ENCODE measurements around the gene KRTAP10-12. TPM values are rescaled to one million over a fixed set of nuclear protein-coding genes. Genes with fewer than 3 reads are reported as not detected.

Gene KRTAP10-12
- total and polyA plus RNA-seq, 2 of the 4 experiments (the other 2 are of a cell fraction): not detected

DNA sequence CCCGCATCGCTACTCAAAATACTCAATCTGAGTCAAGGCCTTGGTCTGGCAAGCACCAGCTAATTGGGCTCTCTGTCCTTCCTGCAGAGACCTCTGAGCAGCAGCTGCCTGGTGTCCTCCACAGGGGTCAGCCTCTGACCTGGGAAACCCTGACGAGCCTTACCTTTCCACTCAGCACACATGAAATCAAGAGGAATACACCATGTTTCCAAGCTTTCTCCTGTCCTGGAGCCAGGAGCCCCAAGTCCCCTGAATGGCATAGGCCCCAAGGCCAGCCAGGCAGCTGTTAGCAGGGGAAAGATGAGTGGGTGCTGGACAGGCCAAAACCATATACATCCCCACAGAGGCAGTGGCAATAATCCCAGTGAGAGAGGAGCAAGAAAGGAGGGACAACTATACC lies 41.6 kb downstream of the KRTAP10-12 start:
- H3K9me1 ChIP-seq (ENCODE audit: insufficient read depth, low read length): no peaks in the 10 kb centered on the region
- H3K27me3 ChIP-seq (ENCODE audit: control insufficient read depth, insufficient read depth, low read length): peaks cover 4% of the 10 kb centered on the region
- H2BK15ac ChIP-seq (ENCODE audit: low read depth, low read length): no peak overlapping the region
- no peaks in the 10 kb centered on the region for H3K4me1 ChIP-seq (ENCODE audit: control insufficient read depth, insufficient read depth, low read length)
- TF ChIP-seq RFX5 (IDR thresholded peaks at IDR 0.05; ENCODE audit: low read depth, low read length) (no peak), MXI1 (IDR thresholded peaks at IDR 0.05; ENCODE audit: borderline replicate concordance, low read depth, low read length) (no peak), RAD21 (IDR thresholded peaks at IDR 0.05; ENCODE audit: low read length) (no peak), MAZ (IDR thresholded peaks at IDR 0.05; ENCODE audit: borderline replicate concordance, low read depth, low read length) (no peak), POLR2A (IDR thresholded peaks at IDR 0.05; ENCODE audit: low read depth, low read length) (no peak), NFE2L2 (IDR thresholded peaks at IDR 0.05; ENCODE audit: low read depth, low read length) (no peak), SMC3 (IDR thresholded peaks at IDR 0.05; ENCODE audit: low read depth, low read length) (no peak), MAFK (IDR thresholded peaks at IDR 0.05; ENCODE audit: low read depth, low read length) (no peak), BHLHE40 (IDR thresholded peaks at IDR 0.05; ENCODE audit: low read depth, low read length) (no peak), CEBPB (IDR thresholded peaks at IDR 0.05; ENCODE audit: low read depth, low read length) (no peak), CHD1 (IDR thresholded peaks at IDR 0.05; ENCODE audit: low read depth, low read length) (no peak), RCOR1 (IDR thresholded peaks at IDR 0.05; ENCODE audit: insufficient replicate concordance, low read length) (no peak), FOS (IDR thresholded peaks at IDR 0.05; ENCODE audit: low read depth, low read length) (no peak)
- TF ChIP-seq, protein P1, sequence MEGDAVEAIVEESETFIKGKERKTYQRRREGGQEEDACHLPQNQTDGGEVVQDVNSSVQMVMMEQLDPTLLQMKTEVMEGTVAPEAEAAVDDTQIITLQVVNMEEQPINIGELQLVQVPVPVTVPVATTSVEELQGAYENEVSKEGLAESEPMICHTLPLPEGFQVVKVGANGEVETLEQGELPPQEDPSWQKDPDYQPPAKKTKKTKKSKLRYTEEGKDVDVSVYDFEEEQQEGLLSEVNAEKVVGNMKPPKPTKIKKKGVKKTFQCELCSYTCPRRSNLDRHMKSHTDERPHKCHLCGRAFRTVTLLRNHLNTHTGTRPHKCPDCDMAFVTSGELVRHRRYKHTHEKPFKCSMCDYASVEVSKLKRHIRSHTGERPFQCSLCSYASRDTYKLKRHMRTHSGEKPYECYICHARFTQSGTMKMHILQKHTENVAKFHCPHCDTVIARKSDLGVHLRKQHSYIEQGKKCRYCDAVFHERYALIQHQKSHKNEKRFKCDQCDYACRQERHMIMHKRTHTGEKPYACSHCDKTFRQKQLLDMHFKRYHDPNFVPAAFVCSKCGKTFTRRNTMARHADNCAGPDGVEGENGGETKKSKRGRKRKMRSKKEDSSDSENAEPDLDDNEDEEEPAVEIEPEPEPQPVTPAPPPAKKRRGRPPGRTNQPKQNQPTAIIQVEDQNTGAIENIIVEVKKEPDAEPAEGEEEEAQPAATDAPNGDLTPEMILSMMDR (conservative IDR thresholded peaks at IDR 0.05; ENCODE audit: low read depth, low read length): no peak
- TF ChIP-seq, protein P2, sequence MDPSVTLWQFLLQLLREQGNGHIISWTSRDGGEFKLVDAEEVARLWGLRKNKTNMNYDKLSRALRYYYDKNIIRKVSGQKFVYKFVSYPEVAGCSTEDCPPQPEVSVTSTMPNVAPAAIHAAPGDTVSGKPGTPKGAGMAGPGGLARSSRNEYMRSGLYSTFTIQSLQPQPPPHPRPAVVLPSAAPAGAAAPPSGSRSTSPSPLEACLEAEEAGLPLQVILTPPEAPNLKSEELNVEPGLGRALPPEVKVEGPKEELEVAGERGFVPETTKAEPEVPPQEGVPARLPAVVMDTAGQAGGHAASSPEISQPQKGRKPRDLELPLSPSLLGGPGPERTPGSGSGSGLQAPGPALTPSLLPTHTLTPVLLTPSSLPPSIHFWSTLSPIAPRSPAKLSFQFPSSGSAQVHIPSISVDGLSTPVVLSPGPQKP (IDR thresholded peaks at IDR 0.05; ENCODE audit: borderline replicate concordance, low read depth, low read length): no peak
- TF ChIP-seq, protein P3, sequence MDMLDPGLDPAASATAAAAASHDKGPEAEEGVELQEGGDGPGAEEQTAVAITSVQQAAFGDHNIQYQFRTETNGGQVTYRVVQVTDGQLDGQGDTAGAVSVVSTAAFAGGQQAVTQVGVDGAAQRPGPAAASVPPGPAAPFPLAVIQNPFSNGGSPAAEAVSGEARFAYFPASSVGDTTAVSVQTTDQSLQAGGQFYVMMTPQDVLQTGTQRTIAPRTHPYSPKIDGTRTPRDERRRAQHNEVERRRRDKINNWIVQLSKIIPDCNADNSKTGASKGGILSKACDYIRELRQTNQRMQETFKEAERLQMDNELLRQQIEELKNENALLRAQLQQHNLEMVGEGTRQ (IDR thresholded peaks at IDR 0.05; ENCODE audit: low read depth, low read length): no peak
- no peak overlapping the region for H3K4me3 ChIP-seq (ENCODE audit: insufficient read depth, low read depth, low read length)
- in situ Hi-C loops (cut with MboI; ENCODE audit: low sequenced_read_pairs): no loop called here
- dilution Hi-C loops (cut with HindIII; ENCODE audit: low sequenced_read_pairs, unreplicated experiment): no loop called here
- H2AFZ ChIP-seq (replicated peaks; ENCODE audit: low read length, poor library complexity): no peak overlapping the region
- H3K18ac ChIP-seq (ENCODE audit: low read depth, low read length): no peak overlapping the region
- H3K36me3 ChIP-seq (ENCODE audit: control insufficient read depth, insufficient read depth, low read length): no peaks in the 10 kb centered on the region
- H2AK9ac ChIP-seq (replicated peaks; ENCODE audit: low read depth, low read length, poor library complexity): no peak overlapping the region
- H4K8ac ChIP-seq (ENCODE audit: low read depth in 2 of 2, low read length in 2 of 2): no peak overlapping the region
- 80% methylated on average over 1 of the region's 3 CpGs; no CpG with 5 or more reads in 1 of the 2 experiments for WGBS, 2 experiments (ENCODE audit: extremely low coverage in 2 of 2, insufficient read length in 1 of 2)
- H4K20me1 ChIP-seq (ENCODE audit: insufficient read depth, low read length): no peaks in the 10 kb centered on the region
- H4K91ac ChIP-seq (ENCODE audit: insufficient read depth, low read depth, low read length): no peak overlapping the region
- DNase-seq: no peak
- CTCF ChIA-PET: no interaction called here
- H2AK5ac ChIP-seq (ENCODE audit: low read depth, low read length): no peak overlapping the region
- H3K9me3 ChIP-seq (ENCODE audit: control insufficient read depth, insufficient read depth, low read length): peaks cover 40% of the 10 kb centered on the region
- H3K9ac ChIP-seq (ENCODE audit: low read depth, low read length): no peak overlapping the region
- no peak overlapping the region for H2BK5ac ChIP-seq (ENCODE audit: low read depth, low read length, poor library complexity, severe bottlenecking)
- no peak overlapping the region for H4K5ac ChIP-seq (ENCODE audit: low read depth, low read length)
- H3K27ac ChIP-seq (ENCODE audit: insufficient read depth, low read length): no peak overlapping the region
- no peak overlapping the region for H3K4me2 ChIP-seq (ENCODE audit: low read depth, low read length)
- H3K4ac ChIP-seq (ENCODE audit: low read depth, low read length): no peak overlapping the region
- ATAC-seq (ENCODE audit: low read depth): no peak
- POLR2A ChIA-PET (ENCODE audit: unreplicated experiment): no interaction called here
- H3K79me1 ChIP-seq (ENCODE audit: low read depth in 1 of 2, low read length in 2 of 2): no peaks in the 10 kb centered on the region
- H3K14ac ChIP-seq (replicated peaks; ENCODE audit: low read depth, low read length): no peak overlapping the region
- H3K56ac ChIP-seq (ENCODE audit: extremely low read depth, insufficient read depth, low read length): no peak overlapping the region
- intact Hi-C loops (cut with micrococcal nuclease): no loop called here
- H3K23ac ChIP-seq (ENCODE audit: low read depth, low read length): no peak overlapping the region
- no peak overlapping the region for H2BK120ac ChIP-seq (ENCODE audit: low read depth, low read length)
- BruUV-seq (replicated peaks): no TSS peak
- H2BK20ac ChIP-seq (ENCODE audit: low read depth, low read length): no peak overlapping the region
